ENCODE results near the gene FANCE.
A peak's percentile ranks its signal among the peaks of the same experiment; 100 is the strongest.

Gene FANCE

GRCh38 chr6:35490821-35491557 lies 38.9 kb downstream of the FANCE start:
- Histone ChIP-seq H3K9me3 (ENCODE audit: control insufficient read depth in 1 of 2, low read length in 2 of 2) (no peaks in the 10 kb centered on the region), H3K9ac (ENCODE audit: low read depth in 1 of 2, low read length in 2 of 2) (no peak overlapping the region), H3K27ac (ENCODE audit: low read depth, low read length) (no peak overlapping the region), H3K27me3 (ENCODE audit: control insufficient read depth in 1 of 2, insufficient read depth in 2 of 2, low read length in 2 of 2) (no peaks in the 10 kb centered on the region), H3K4me1 (ENCODE audit: control insufficient read depth in 1 of 2, insufficient read depth in 2 of 2, low read length in 2 of 2) (peaks cover 51 to 61% of the 10 kb centered on the region in 2 donors), H3K4me3 (ENCODE audit: low read depth in 1 of 2, low read length in 2 of 2) (no peak overlapping the region), H3K36me3 (ENCODE audit: control insufficient read depth in 1 of 2, insufficient read depth in 2 of 2, low read length in 2 of 2) (peaks cover 0 to 3% of the 10 kb centered on the region in 2 donors)

- H3K27ac ChIP-seq (ENCODE audit: low read depth, low read length): peak overlapping the region; percentile 32
- no peak overlapping the region for H3K4me3 ChIP-seq (ENCODE audit: low read depth in 1 of 2, low read length in 2 of 2)
- peaks cover 0 to 3% of the 10 kb centered on the region in 2 donors for H3K36me3 ChIP-seq (ENCODE audit: control insufficient read depth in 1 of 2, insufficient read depth in 2 of 2, low read length in 2 of 2)
- no peak overlapping the region for H3K9ac ChIP-seq (ENCODE audit: low read depth in 1 of 2, low read length in 2 of 2)
- no peaks in the 10 kb centered on the region for H3K27me3 ChIP-seq (ENCODE audit: control insufficient read depth in 1 of 2, insufficient read depth in 2 of 2, low read length in 2 of 2)
- no peaks in the 10 kb centered on the region for H3K9me3 ChIP-seq (ENCODE audit: control insufficient read depth in 1 of 2, low read length in 2 of 2)
- H3K4me1 ChIP-seq (ENCODE audit: control insufficient read depth in 1 of 2, insufficient read depth in 2 of 2, low read length in 2 of 2): peaks cover 45 to 53% of the 10 kb centered on the region in 2 donors
Observed at GRCh38 chr6:35491558-35492257, 39.6 kb downstream of the FANCE start.

DNA sequence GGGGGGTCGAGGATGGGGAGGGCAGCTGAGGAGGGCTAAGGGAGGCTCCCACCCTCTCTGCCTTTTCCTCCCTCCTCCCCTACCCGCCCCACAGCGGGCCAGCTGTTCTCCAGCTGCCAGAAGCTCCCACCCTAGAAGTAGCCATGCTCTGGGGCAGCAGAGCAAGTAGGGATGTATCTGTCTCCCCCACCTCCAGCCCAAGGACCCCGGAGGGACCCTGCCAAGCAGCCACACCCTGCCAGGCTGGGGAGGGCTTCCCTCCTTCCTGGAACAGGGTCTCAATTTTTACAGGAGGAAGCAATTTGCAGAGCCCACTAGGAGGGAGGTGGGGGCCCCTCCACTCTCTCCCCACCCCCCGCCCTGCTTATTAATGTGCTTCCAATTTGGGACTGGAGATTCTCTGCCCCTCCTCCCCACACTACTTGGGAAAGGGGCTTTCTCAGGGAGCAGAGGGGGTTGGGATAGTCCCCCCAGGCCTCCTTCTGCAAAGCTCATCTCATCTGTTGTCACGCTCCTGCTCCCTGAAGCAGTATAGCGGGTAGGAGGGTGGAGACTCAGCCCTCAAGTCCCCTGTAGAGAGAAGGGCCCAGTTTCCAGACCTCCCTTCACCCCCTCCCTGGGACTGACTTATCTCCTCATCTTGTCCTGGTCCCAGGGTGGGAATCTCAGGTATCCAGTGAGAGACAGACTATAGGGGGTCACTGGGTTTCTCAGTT lies 40.3 kb downstream of the FANCE start:
- no peak overlapping the region for H3K4me3 ChIP-seq (ENCODE audit: low read depth in 1 of 2, low read length in 2 of 2)
- no peak overlapping the region for H3K9ac ChIP-seq (ENCODE audit: low read depth in 1 of 2, low read length in 2 of 2)
- peaks cover 0 to 3% of the 10 kb centered on the region in 2 donors for H3K36me3 ChIP-seq (ENCODE audit: control insufficient read depth in 1 of 2, insufficient read depth in 2 of 2, low read length in 2 of 2)

DNA sequence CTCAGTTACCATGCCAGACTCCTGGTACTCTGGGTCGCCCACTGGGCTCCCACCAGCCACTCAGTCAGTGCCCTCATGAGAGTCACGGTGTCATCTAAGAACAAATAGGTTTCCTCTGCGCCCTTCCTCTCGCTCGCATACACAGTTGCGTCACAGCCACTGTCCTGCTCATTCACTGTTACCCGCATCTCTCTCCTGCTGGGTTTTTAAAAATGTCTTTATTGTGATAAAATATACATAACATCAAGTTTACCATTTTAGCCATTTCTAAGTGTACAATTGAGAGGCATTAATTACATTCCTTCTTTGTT lies 40.8 kb downstream of the FANCE start:
- Histone ChIP-seq H3K4me1 (ENCODE audit: control insufficient read depth in 1 of 2, insufficient read depth in 2 of 2, low read length in 2 of 2) (peaks cover 37 to 47% of the 10 kb centered on the region in 2 donors), H3K9me3 (ENCODE audit: control insufficient read depth in 1 of 2, low read length in 2 of 2) (no peaks in the 10 kb centered on the region), H3K4me3 (ENCODE audit: low read depth in 1 of 2, low read length in 2 of 2) (no peak overlapping the region), H3K27ac (ENCODE audit: low read depth, low read length) (no peak overlapping the region), H3K27me3 (ENCODE audit: control insufficient read depth in 1 of 2, insufficient read depth in 2 of 2, low read length in 2 of 2) (peaks cover under 1 to 2% of the 10 kb centered on the region in 2 donors), H3K9ac (ENCODE audit: low read depth in 1 of 2, low read length in 2 of 2) (no peak overlapping the region), H3K36me3 (ENCODE audit: control insufficient read depth in 1 of 2, insufficient read depth in 2 of 2, low read length in 2 of 2) (peaks cover 0 to 3% of the 10 kb centered on the region in 2 donors)

More for the DNA sequence above, 40.3 kb downstream of the FANCE start:
- Histone ChIP-seq H3K9me3 (ENCODE audit: control insufficient read depth in 1 of 2, low read length in 2 of 2) (no peaks in the 10 kb centered on the region), H3K27me3 (ENCODE audit: control insufficient read depth in 1 of 2, insufficient read depth in 2 of 2, low read length in 2 of 2) (no peaks in the 10 kb centered on the region), H3K27ac (ENCODE audit: low read depth, low read length) (no peak overlapping the region), H3K4me1 (ENCODE audit: control insufficient read depth in 1 of 2, insufficient read depth in 2 of 2, low read length in 2 of 2) (peaks cover 42 to 48% of the 10 kb centered on the region in 2 donors)

DNA sequence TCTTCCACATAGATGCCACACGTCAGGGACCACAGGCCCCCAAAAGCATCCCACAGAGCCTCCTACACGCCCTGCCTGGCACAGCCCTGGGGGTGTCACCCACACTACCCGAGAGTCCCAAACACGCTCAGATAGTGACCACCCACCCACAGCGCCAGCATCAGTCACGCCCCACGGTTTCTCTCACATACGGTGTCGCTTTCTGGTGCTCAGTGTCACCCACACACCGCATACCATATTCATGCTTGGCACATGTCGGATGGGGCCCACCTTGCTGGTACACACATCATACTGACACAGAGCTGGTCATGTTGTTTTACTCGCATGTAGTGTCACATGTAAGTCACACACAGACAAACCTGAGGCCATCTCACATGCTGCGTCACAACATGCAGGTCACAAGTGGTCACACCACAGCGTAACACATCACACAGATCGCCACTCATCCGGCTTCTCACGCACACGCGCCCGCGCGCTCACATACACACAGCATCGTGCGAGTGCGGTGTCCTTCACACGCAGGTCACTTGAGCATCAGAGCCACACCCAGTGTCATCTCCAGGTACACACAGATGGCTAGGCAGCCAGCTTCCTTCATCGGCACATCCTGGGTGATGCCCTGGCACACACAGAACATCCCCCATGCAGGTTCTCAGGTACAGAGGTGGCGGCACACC lies 41.3 kb downstream of the FANCE start:
- Histone ChIP-seq H3K9me3 (ENCODE audit: control insufficient read depth in 1 of 2, low read length in 2 of 2) (no peaks in the 10 kb centered on the region), H3K4me3 (ENCODE audit: low read depth in 1 of 2, low read length in 2 of 2) (no peak overlapping the region), H3K27me3 (ENCODE audit: control insufficient read depth in 1 of 2, insufficient read depth in 2 of 2, low read length in 2 of 2) (peaks cover 5 to 7% of the 10 kb centered on the region in 2 donors), H3K36me3 (ENCODE audit: control insufficient read depth in 1 of 2, insufficient read depth in 2 of 2, low read length in 2 of 2) (peaks cover 0 to 3% of the 10 kb centered on the region in 2 donors), H3K27ac (ENCODE audit: low read depth, low read length) (no peak overlapping the region), H3K4me1 (ENCODE audit: control insufficient read depth in 1 of 2, insufficient read depth in 2 of 2, low read length in 2 of 2) (peaks cover 32 to 47% of the 10 kb centered on the region in 2 donors), H3K9ac (ENCODE audit: low read depth in 1 of 2, low read length in 2 of 2) (peak overlapping the region in 1 of 2 donors; percentile 35)

DNA sequence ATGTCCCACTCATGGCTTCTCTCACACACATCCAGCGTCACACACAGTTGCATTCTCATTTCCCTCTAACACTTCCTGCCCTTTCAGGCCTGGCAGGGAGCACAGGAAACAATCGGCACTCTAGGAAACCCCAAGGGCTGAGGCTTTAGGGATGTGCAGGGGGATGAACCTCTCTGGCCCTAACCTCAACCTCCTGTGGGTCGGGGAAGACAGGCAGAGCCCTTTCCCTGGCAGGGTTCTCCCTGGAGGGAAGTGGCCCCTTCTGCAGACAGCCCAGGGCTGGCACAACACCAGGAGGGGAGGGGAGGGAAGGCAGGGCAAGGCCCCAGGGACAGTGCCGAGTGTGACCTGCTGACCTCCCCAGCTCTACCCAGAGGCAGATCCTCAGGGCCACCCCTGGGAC lies 42.0 kb downstream of the FANCE start:
- H3K4me3 ChIP-seq (ENCODE audit: low read depth in 1 of 2, low read length in 2 of 2): peak overlapping the region in 1 of 2 donors; percentile 45
- peaks cover 0 to 3% of the 10 kb centered on the region in 2 donors for H3K36me3 ChIP-seq (ENCODE audit: control insufficient read depth in 1 of 2, insufficient read depth in 2 of 2, low read length in 2 of 2)
- H3K4me1 ChIP-seq (ENCODE audit: control insufficient read depth in 1 of 2, insufficient read depth in 2 of 2, low read length in 2 of 2): peaks cover 32 to 47% of the 10 kb centered on the region in 2 donors
- no peak overlapping the region for H3K27ac ChIP-seq (ENCODE audit: low read depth, low read length)
- H3K9ac ChIP-seq (ENCODE audit: low read depth in 1 of 2, low read length in 2 of 2): peak overlapping the region in 1 of 2 donors; percentile 35
- peaks cover 8 to 14% of the 10 kb centered on the region in 2 donors for H3K27me3 ChIP-seq (ENCODE audit: control insufficient read depth in 1 of 2, insufficient read depth in 2 of 2, low read length in 2 of 2)
- no peaks in the 10 kb centered on the region for H3K9me3 ChIP-seq (ENCODE audit: control insufficient read depth in 1 of 2, low read length in 2 of 2)

- H3K27ac ChIP-seq (ENCODE audit: low read depth, low read length): peak overlapping the region; percentile 26
- peaks cover 0 to 3% of the 10 kb centered on the region in 2 donors for H3K36me3 ChIP-seq (ENCODE audit: control insufficient read depth in 1 of 2, insufficient read depth in 2 of 2, low read length in 2 of 2)
- peak overlapping the region; percentile 77 to 88 for H3K9ac ChIP-seq (ENCODE audit: low read depth in 1 of 2, low read length in 2 of 2)
- peaks cover 32 to 43% of the 10 kb centered on the region in 2 donors for H3K4me1 ChIP-seq (ENCODE audit: control insufficient read depth in 1 of 2, insufficient read depth in 2 of 2, low read length in 2 of 2)
- H3K27me3 ChIP-seq (ENCODE audit: control insufficient read depth in 1 of 2, insufficient read depth in 2 of 2, low read length in 2 of 2): peaks cover 18 to 22% of the 10 kb centered on the region in 2 donors
- peak overlapping the region; percentile 69 to 79 for H3K4me3 ChIP-seq (ENCODE audit: low read depth in 1 of 2, low read length in 2 of 2)
- no peaks in the 10 kb centered on the region for H3K9me3 ChIP-seq (ENCODE audit: control insufficient read depth in 1 of 2, low read length in 2 of 2)
Observed at GRCh38 chr6:35495258-35496035, 43.3 kb downstream of the FANCE start.

GRCh38 chr6:35496036-35496840 lies 44.1 kb downstream of the FANCE start:
- peaks cover 32 to 42% of the 10 kb centered on the region in 2 donors for H3K4me1 ChIP-seq (ENCODE audit: control insufficient read depth in 1 of 2, insufficient read depth in 2 of 2, low read length in 2 of 2)
- H3K4me3 ChIP-seq (ENCODE audit: low read depth in 1 of 2, low read length in 2 of 2): peak overlapping the region; percentile 69 to 79
- H3K36me3 ChIP-seq (ENCODE audit: control insufficient read depth in 1 of 2, insufficient read depth in 2 of 2, low read length in 2 of 2): peaks cover 0 to 3% of the 10 kb centered on the region in 2 donors
- peak overlapping the region; percentile 77 to 88 for H3K9ac ChIP-seq (ENCODE audit: low read depth in 1 of 2, low read length in 2 of 2)
- H3K27me3 ChIP-seq (ENCODE audit: control insufficient read depth in 1 of 2, insufficient read depth in 2 of 2, low read length in 2 of 2): peaks cover 18 to 22% of the 10 kb centered on the region in 2 donors
- H3K9me3 ChIP-seq (ENCODE audit: control insufficient read depth in 1 of 2, low read length in 2 of 2): no peaks in the 10 kb centered on the region
- H3K27ac ChIP-seq (ENCODE audit: low read depth, low read length): peak overlapping the region; percentile 80

Data from duodenal mucosa (tissue), 2 donors.